GM21737 (cell line): ENCODE data around the gene PWWP2A.
"Not testable (repeated sequence)": the region's sequence is repeated elsewhere in the genome, so short reads cannot be mapped to it uniquely, and the experiment has no call there.

Experiments
- ATAC-seq: cut with Tn5 transposase; IDR thresholded peaks from one replicate; pipeline ENCODE4 v1.9.1; 2021; ENCODE audit warnings: mild to moderate bottlenecking, moderate library complexity; ENCODE audit not compliant: unreplicated experiment

The PWWP2A gene, protein sequence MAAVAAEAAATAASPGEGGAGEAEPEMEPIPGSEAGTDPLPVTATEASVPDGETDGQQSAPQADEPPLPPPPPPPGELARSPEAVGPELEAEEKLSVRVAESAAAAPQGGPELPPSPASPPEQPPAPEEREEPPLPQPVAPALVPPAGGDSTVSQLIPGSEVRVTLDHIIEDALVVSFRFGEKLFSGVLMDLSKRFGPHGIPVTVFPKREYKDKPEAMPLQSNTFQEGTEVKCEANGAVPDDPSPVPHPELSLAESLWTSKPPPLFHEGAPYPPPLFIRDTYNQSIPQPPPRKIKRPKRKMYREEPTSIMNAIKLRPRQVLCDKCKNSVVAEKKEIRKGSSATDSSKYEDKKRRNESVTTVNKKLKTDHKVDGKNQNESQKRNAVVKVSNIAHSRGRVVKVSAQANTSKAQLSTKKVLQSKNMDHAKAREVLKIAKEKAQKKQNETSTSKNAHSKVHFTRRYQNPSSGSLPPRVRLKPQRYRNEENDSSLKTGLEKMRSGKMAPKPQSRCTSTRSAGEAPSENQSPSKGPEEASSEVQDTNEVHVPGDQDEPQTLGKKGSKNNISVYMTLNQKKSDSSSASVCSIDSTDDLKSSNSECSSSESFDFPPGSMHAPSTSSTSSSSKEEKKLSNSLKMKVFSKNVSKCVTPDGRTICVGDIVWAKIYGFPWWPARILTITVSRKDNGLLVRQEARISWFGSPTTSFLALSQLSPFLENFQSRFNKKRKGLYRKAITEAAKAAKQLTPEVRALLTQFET

DNA sequence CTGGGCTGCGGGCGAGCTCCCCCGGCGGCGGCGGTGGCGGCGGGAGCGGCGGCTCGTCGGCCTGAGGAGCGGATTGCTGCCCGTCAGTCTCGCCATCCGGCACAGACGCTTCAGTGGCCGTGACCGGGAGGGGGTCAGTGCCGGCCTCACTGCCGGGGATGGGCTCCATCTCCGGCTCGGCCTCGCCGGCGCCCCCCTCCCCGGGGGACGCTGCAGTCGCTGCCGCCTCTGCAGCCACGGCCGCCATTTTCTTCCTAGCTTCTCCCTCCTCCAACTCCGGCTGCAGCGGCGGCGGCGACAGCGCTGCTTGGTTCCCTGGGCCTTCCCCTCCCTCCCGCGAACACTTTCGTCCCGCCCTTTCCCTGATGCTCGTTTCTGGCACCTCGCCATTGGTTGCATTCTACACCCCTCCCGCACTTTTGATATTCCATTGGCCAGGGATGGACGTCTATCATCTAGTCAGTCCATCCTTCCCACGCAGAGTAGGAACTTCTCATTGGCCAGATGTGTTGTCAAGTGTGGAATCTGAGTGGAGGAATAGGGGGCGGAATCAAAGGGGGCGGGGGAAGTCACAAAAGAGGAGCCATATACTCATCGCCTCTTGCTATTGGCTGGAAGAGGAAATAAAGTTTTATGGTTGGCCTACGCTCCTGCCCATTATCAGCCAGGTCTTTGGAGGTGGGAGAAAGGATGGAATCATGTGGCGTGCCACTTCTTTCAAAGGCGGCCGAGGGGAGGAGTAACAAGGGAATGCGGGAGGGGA is at the start of gene PWWP2A:
Gene PWWP2A (minus strand): TSS at position 309 of the 763 bp plus-strand sequence. CDS start 62 bp downstream, at position 247.
- ATAC-seq: peak; percentile 93

DNA sequence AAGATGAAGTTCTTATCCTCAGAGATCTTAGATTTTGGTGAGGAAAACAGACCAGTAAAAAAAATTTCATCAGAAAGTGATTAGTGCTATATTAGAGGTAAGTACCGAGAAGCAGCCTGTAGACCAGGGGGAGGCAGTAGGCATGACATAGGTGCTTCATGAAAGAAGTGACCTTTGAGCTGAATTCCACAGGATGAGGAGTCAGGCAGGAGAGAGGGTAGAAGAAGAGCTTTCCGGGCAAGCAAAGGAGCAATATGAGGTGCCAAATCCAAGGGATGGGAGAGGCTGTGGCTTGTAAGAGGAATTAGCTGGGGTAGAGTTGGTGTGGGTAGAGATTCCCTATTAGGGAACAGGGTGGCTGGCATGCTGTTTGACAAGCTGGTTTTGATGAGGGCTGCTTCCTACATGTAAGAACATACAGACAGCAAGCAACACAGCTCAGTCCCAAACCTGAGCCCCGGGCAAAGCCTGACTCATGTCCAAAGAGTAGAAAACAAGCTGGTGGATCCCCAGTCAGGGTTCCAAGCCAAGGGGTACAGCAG is 48.4 kb upstream of the PWWP2A start:
- no peak for ATAC-seq

DNA sequence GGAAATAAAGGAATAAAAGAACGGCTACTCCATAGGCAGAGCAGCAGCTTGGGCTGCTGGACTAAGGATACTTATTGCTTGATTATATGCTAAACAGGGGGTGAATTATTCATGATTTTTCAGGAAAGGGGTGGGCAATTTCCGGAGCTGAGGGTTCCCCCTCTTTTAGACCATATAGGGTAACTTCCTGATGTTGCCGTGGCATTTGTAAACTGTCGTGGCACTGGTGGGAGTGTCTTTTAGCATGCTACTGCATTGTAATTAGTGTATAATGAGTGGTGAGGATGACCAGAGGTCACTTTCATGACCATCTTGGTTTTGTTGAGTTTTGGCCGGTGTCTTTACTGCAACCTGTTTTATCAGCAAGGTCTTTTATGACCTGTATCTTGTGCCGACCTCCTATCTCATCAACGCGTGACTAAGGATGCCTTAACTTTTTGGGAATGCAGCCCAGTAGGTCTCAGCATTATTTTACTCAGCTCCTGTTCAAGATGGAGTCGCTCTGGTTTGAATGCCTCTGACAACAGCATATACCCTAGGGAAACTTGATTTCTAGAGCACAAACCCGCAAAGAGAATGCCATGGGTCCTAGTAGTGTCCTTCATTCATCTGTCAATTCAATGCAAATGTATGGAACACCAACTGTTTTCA is 47.8 kb upstream of the PWWP2A start:
- ATAC-seq: no peak

DNA sequence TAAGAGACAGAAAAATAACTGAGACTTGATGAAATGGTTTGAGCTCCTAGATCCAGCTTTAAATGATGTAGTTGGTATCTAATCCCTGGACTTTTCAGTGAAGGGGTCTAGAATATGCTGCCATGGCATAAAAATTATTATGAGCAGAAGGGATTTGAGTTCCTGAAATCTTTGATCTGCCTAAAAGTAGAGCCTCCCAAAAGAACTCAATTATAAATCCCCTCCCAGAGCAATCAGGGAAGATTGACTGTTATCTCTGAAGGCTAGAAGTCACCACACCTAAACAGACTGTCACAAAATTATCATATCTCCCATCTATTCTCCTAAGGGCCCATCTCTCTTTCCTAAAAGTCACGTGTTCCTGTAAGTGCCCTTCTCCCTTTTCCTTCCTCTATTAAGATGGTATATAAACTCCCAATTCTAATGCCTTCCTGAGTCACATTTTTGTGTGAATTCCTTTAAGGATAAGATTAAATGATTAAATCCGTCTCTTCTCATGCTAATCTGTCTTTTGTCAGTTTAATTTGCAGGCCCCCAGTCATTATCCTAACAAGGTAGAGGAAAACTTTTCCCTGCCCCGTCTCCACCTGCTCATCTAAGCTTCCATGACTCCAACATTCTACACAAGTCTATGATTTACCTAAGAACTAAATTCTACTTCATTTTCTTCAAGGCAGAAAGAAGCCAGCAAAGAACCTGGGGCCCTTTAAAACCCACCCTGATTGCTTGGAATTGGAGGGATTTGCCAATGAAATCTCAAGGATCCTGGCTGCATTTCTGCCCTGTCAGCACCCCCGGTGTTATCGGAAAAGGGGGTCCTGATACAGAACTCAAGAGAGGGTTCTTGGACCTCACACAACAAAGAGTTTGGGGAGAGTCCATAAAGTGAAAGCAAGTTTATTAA is 47.1 kb upstream of the PWWP2A start:
- ATAC-seq: no peak

DNA sequence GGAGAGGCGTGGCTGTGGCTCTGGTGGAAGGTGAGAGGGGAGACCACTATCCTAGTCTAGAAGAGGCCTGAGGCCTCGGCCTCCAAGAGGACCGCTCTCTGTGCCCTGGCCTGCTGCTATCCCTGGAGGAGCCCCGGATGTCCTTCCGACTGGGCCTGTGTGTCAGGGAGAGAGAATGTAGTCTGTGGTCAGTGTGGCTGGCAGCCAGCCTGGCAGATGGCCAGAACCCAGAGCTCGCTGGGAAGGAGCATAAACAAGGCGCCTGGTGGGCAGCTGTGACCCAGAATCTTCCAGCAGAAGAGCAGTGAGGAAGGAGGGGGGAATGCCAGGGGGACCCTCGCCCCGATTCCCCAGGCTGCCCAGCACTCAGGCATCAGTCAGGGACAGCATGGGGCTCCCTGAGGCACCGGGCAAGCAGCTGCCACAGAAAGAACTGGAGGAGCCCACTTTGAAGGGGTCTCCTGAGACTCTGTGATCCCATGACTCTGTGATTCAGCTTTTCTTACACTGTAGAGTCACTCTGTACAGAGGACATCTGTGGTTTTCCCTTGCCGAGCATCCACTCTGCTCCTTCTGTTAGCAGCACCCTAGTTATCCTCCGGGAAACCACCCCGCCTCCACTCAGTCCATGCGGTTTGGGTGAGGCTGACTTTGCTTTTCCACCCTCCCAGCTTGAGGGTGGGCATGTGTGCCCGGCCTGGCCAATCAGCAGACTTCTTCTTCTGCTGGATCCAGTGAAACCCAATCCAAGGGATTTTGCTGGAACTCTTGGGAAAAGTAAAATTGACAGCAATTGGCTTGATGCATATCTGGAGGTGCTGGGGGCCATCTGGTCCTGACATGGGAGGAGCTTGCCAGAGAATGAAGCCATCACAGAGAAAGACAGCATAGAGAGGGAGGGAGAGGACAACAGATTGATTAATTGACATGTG is 46.2 kb upstream of the PWWP2A start:
- ATAC-seq: no peak

DNA sequence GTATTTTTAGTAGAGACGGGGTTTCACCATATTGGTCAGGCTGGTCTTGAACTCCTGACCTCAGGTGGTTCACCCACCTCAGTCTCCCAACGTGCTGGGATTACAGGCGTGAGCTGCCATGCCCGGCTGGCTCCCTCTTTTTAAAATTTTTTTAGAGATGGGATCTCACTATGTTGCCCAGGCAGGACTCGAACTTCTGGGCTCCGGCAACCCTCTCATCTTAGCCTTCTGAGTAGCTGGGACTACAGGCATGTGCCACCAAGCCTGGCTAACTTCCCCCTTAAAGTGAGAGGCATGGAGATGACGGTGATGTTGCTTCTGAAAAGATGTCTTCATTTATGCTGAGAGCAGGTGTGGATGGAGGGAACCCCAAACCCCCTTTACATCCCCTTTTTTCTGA is 43.7 kb upstream of the PWWP2A start:
- ATAC-seq: no peak

DNA sequence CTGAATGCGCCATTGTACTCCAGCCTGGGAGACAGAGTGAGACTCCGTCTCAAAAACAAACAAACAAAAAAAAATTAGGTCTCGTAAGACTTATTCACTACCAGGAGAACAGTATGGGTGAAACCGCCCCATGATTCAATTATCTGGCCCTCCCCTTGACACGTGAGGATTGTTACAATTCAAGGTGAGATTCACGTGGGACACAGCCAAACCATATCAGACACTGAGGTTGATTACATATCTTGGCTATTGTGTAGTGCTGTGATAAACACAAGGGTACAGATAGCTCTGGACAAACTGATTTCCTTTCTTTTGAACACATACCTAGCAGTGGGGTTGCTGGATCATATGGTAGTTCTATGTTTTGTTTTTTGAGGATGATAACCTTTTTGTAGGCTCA is 42.4 kb upstream of the PWWP2A start:
- no peak for ATAC-seq

DNA sequence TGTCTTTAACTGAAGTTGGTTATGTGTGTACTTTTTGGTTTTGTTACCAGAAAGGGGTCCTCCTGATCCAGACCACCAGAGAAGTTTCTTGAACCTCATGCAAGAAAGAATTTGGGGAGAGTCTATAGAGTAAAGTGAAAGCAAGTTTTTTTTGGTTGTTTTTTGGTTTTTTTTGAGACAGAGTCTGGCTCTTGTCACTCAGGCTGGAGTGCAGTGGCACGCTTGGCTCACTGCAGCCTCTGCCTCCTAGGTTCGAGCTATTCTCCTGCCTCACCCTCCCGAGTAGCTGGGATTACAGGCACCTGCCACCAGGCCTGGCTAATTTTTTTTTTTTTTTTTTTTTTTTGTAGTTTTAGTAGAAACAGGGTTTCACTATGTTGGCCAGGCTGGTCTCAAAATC is 41.6 kb upstream of the PWWP2A start:
- ATAC-seq: not testable (repeated sequence)

DNA sequence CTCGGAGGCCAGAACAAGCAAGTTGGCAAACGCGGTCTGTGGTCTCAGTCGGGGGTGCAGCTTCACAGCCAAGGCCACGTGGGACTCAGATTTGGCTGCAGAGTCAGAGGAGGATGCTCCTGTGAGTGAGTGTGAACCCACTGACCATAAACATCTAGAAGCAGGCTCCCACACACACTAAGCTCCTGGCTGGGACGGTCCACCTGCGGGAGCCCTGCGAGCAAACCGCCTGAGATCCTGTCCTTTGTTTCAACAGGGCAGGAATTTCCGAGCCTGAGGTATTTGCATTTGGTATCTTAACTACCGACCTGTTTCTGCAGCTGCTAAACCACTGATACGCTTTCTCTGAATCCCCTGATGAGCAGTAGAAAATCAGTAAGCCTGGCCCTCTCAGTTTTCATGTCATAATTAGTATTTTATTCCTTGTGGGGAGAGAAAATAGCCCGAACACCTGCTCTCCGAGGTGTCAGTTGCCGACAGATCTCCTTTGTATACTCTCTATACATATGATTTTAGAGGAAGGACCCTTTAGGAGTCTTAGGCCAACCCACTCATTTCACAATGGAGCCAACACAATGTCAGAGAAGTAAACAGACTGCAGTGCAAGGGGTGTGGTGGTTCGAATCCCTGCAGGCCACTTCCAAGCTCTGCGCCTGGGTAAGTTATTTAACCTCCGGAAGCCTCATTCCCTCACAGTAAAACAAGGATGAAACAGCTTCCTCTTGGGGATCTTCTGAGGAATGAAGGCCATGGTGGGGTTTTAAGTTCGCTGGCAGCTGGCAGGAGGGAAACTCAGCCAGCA is 40.9 kb upstream of the PWWP2A start:
- no peak for ATAC-seq

DNA sequence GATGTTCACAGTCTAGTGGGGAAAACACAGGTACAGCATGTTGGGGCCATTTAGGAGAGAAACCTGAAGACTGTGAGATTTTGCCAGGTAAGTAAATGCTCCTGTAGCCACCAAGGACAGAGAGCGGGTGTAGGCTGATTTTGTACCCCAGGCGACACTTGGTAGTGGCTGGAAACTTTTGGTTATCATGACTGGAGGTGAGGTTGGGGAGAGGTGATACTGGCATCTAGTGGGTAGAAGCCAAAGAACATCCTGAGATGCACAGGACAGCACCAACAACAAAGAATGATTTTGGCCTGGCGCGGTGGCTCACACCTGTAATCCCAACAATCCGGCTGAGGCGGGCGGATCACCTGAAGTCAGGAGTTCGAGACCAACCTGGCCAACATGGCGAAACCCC is 38.8 kb upstream of the PWWP2A start:
- no peak for ATAC-seq

DNA sequence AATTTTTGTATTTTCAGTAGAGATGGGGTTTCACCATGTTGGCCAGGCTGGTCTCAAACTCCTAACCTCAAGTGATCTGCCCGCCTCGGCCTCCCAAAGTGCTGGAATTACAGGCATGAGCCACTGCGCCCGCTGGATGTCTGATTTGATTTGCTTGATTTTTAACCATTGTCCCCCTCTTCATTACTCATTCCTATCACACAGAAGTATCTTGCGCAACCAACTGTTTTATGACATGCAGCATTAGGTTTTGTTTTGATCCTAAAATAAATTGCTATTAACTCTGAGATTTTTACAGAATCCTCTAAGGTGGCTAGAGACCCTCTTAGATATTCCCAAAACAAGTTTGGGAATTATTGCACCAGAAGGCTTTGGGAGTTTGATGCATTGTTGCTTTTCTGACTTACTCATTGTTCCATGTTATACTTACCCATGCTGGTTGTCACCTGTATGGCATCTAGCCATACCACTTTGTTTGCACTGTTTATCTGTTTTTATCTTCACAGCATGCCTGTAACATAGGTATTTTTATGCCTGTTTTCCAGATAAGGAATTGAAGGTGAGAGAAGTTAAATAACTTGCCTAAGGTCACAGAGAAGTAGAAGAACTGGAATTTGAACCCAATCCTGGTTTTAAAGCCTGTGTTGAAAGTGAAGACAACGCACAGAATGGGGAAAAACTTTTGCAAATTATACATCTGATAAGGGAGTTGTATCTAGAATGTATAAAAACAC is 35.9 kb upstream of the PWWP2A start:
- ATAC-seq: no peak

DNA sequence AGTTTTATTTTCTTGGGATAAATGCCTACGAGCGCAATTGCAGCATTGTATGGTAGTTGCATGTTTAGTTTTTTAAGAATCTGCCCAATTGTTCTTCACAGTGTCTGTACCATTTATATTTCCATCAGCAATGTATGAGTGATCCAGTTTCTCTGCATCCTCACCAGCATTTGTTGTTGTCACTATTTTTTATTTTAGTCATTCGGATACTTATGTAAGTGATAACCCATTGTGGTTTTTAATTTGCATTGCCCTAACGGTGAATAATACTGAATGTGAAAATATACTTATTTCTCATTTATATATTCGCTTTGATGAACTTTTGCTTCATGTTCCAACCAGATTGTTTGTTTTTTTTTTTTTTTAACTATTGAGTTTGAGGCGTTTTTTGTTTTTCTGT is 33.7 kb upstream of the PWWP2A start:
- ATAC-seq: no peak

DNA sequence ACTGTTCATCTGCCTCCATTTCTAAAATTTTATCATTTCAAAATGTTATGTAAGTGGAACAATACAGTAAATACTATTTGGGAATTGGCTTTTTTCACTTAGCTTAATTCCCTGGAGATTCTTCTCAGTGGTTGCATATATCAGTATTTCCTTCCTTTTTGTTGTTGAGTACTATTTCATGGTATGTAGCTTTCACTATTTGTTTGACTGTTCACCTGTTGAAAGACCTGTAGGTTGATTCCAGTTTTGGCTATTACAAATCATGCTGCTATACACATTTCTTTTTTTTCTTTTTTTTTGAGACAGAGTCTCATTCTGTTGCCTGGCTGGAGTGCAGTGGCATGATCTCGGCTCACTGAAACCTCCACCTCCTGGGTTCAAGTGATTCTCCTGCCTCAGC is 33.0 kb upstream of the PWWP2A start:
- no peak for ATAC-seq

DNA sequence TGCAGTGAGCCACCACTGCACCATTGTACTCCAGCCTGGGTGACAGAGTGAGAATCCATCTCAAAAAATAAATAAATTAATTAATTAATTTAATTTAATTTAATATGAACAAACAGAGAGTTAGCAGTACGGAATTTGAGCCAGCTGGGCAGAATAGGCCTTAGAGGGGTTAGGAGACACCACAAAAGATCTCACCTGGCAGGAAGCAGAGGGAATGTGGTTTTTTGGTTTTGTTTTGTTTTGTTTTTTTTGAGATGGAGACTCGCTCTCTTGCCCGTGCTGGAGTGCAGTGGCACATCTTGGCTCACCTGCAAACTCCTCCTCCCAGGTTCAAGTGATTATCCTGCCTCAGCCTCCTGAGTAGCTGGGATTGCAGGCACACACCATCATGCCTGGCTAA is 31.8 kb upstream of the PWWP2A start:
- ATAC-seq: no peak

DNA sequence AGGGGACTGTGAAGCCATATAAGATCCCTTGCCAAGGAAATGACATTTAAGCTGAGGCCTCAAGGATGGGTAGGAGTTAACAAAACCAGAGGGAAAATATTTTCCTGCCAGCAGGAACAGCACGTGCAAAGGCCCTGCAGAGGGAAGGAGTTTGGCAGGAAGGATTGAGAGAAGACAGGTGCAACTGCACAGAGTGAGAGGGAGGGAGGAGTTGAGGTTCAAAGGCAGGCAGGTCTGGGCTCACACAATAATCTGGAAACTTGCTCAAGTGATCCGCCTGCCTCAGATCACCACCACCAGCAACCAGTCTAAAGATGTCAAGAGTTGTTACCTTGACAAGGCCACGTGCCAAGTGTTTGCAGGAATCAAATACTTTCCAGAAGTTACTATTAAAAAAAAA is 31.1 kb upstream of the PWWP2A start:
- no peak for ATAC-seq

DNA sequence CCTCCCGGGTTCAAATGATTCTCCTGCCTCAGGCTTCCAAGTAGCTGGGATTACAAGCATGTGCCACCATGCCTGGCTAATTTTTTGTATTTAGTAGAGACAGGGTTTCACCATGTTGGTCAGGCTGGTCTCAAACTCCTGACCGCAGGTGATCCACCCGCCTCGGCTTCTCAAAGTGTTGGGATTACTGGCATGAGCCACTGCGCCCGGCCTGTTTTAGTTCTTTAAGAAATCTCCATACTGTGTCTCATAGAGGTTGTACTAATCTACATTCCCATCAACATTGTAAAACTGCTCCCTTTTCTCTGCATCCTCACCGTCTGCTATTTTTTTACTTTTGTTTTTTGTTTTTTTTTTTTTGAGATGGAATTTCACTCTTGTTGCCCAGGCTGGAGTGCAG is 25.2 kb upstream of the PWWP2A start:
- ATAC-seq: not testable (repeated sequence)

DNA sequence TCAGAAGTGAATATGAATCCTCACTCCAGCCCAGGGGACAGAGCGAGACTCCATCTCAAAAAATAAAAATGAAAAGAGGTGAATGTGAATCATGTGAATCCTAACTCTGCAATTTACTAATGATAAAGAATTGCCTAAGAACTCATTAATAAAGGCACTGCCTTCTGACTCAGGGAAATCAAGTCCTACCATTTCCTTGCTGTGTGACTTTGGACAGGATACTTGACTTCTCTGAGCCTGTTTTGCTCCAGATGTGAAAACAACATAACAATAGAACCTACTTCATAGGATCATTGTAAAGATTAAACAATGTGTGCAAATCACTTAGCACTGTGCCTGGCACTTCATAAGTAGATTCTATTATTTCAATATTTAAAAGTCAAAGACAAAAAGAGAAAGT is 15.1 kb upstream of the PWWP2A start:
- no peak for ATAC-seq
